ENCODE measurements around the gene GMIP.
"Not testable (repeated sequence)": the region's sequence is repeated elsewhere in the genome, so short reads cannot be mapped to it uniquely, and the experiment has no call there.

GMIP gene

GRCh38 chr19:19602136-19602712, 41.2 kb downstream of the GMIP start:
- no peak for DNase-seq (ENCODE audit: low read depth)
- H3K4me3 ChIP-seq (ENCODE audit: low read length): no peak overlapping the region
- TF ChIP-seq CTCF (conservative IDR thresholded peaks at IDR 0.05; ENCODE audit: low read depth, low read length): no peak

- no peak for DNase-seq (ENCODE audit: low read depth)
- TF ChIP-seq CTCF (conservative IDR thresholded peaks at IDR 0.05; ENCODE audit: low read depth, low read length): no peak
- H3K4me3 ChIP-seq (ENCODE audit: low read length): no peak overlapping the region
These were observed 42.6 kb downstream of the GMIP start for GRCh38 chr19:19600793-19601330.

- not testable (repeated sequence) for DNase-seq (ENCODE audit: low read depth); H3K4me3 ChIP-seq (ENCODE audit: low read length)
These were observed 44.6 kb downstream of the GMIP start for GRCh38 chr19:19598728-19599451.

GRCh38 chr19:19597809-19598306, 45.6 kb downstream of the GMIP start:
- H3K4me3 ChIP-seq (ENCODE audit: low read length): no peak overlapping the region
- TF ChIP-seq CTCF (conservative IDR thresholded peaks at IDR 0.05; ENCODE audit: low read depth, low read length): no peak
- no peak for DNase-seq (ENCODE audit: low read depth)

GRCh38 chr19:19595171-19595701, 48.2 kb downstream of the GMIP start:
- no peak for DNase-seq (ENCODE audit: low read depth)
- peak; percentile 0 for TF ChIP-seq CTCF (conservative IDR thresholded peaks at IDR 0.05; ENCODE audit: low read depth, low read length)
- H3K4me3 ChIP-seq (ENCODE audit: low read length): no peak overlapping the region

GRCh38 chr19:19594381-19594780, 49.1 kb downstream of the GMIP start:
- TF ChIP-seq CTCF (conservative IDR thresholded peaks at IDR 0.05; ENCODE audit: low read depth, low read length): no peak
- H3K4me3 ChIP-seq (ENCODE audit: low read length): no peak overlapping the region
- DNase-seq (ENCODE audit: low read depth): no peak

- no peak overlapping the region for H3K4me3 ChIP-seq (ENCODE audit: low read length)
- DNase-seq (ENCODE audit: low read depth): no peak
- TF ChIP-seq CTCF (conservative IDR thresholded peaks at IDR 0.05; ENCODE audit: low read depth, low read length): no peak
These were observed 50.8 kb downstream of the GMIP start for GRCh38 chr19:19592690-19593089.
